ENCODE results near the gene ADCY6. TPM values are rescaled to one million over a fixed set of nuclear protein-coding genes. Genes with fewer than 3 reads are reported as not detected.

The ADCY6 gene
- total RNA-seq, 1 donor from 2014 or later, result 71.9 TPM

- no peaks in the 10 kb centered on the region for H3K36me3 Mint-ChIP-seq (ENCODE audit: unreplicated experiment)
- peak overlapping the region; percentile 98 for H3K27ac Mint-ChIP-seq (ENCODE audit: unreplicated experiment)
- TF ChIP-seq CTCF (IDR thresholded peaks at IDR 0.05), result no peak
- H3K9me3 Mint-ChIP-seq (ENCODE audit: unreplicated experiment), result no peaks in the 10 kb centered on the region
- H3K4me3 Mint-ChIP-seq (ENCODE audit: unreplicated experiment), result peak overlapping the region; percentile 97
- peaks cover 70% of the 10 kb centered on the region for H3K4me1 Mint-ChIP-seq (ENCODE audit: unreplicated experiment)
- DNase-seq (ENCODE audit: extremely low spot score, unreplicated experiment), result peak; percentile 92
- H3K27me3 Mint-ChIP-seq (ENCODE audit: unreplicated experiment), result no peaks in the 10 kb centered on the region
Measured at GRCh38 chr12:48815126-48816110, 26.5 kb upstream of the ADCY6 start.

GRCh38 chr12:48814262-48815125 is 25.6 kb upstream of the ADCY6 start:
- H3K27ac Mint-ChIP-seq (ENCODE audit: unreplicated experiment), result peak overlapping the region; percentile 98
- H3K4me1 Mint-ChIP-seq (ENCODE audit: unreplicated experiment), result peaks cover 68% of the 10 kb centered on the region
- H3K27me3 Mint-ChIP-seq (ENCODE audit: unreplicated experiment), result no peaks in the 10 kb centered on the region

GRCh38 chr12:48813465-48814261 is 24.8 kb upstream of the ADCY6 start:
- no peak for DNase-seq (ENCODE audit: extremely low spot score, unreplicated experiment)
- Mint-ChIP-seq H3K27me3 (ENCODE audit: unreplicated experiment) (no peaks in the 10 kb centered on the region), H3K4me3 (ENCODE audit: unreplicated experiment) (peak overlapping the region; percentile 97), H3K4me1 (ENCODE audit: unreplicated experiment) (peaks cover 61% of the 10 kb centered on the region), H3K9me3 (ENCODE audit: unreplicated experiment) (no peaks in the 10 kb centered on the region), H3K36me3 (ENCODE audit: unreplicated experiment) (no peaks in the 10 kb centered on the region), H3K27ac (ENCODE audit: unreplicated experiment) (peak overlapping the region; percentile 85)
- TF ChIP-seq CTCF (IDR thresholded peaks at IDR 0.05), result no peak

More at GRCh38 chr12:48814262-48815125, 25.6 kb upstream of the ADCY6 start:
- peak; percentile 100 for TF ChIP-seq CTCF (IDR thresholded peaks at IDR 0.05)
- peak; percentile 95 for DNase-seq (ENCODE audit: extremely low spot score, unreplicated experiment)
- H3K9me3 Mint-ChIP-seq (ENCODE audit: unreplicated experiment), result no peaks in the 10 kb centered on the region
- peak overlapping the region; percentile 97 for H3K4me3 Mint-ChIP-seq (ENCODE audit: unreplicated experiment)
- no peaks in the 10 kb centered on the region for H3K36me3 Mint-ChIP-seq (ENCODE audit: unreplicated experiment)

GRCh38 chr12:48812389-48812788 is 23.5 kb upstream of the ADCY6 start:
- no peak for DNase-seq (ENCODE audit: extremely low spot score, unreplicated experiment)
- H3K4me1 Mint-ChIP-seq (ENCODE audit: unreplicated experiment), result peaks cover 56% of the 10 kb centered on the region

More at GRCh38 chr12:48812389-48812788, 23.5 kb upstream of the ADCY6 start:
- no peaks in the 10 kb centered on the region for H3K36me3 Mint-ChIP-seq (ENCODE audit: unreplicated experiment)
- no peak overlapping the region for H3K4me3 Mint-ChIP-seq (ENCODE audit: unreplicated experiment)
- H3K27ac Mint-ChIP-seq (ENCODE audit: unreplicated experiment), result peak overlapping the region; percentile 76
- H3K9me3 Mint-ChIP-seq (ENCODE audit: unreplicated experiment), result no peaks in the 10 kb centered on the region
- H3K27me3 Mint-ChIP-seq (ENCODE audit: unreplicated experiment), result no peaks in the 10 kb centered on the region
- TF ChIP-seq CTCF (IDR thresholded peaks at IDR 0.05), result no peak
